UCSD-AML1 (cell line): ENCODE data around the gene SIRPB2.
"Not testable (repeated sequence)": the region's sequence is repeated elsewhere in the genome, so short reads cannot be mapped to it uniquely, and the experiment has no call there.

Source experiments
- DNase-seq: peaks from one replicate; lab custom pipeline; 2025; ENCODE audit not compliant: unreplicated experiment; lab: John Stamatoyannopoulos, UW

SIRPB2 gene

GRCh38 chr20:1500496-1500895 is 9.3 kb upstream of the SIRPB2 start:
- no peak for DNase-seq

- no peak for DNase-seq
Measured at GRCh38 chr20:1499528-1500420, 8.6 kb upstream of the SIRPB2 start.

- not testable (repeated sequence) for DNase-seq
Measured at GRCh38 chr20:1497371-1497770, 6.2 kb upstream of the SIRPB2 start.

GRCh38 chr20:1496930-1497329 is 5.7 kb upstream of the SIRPB2 start:
- no peak for DNase-seq

- no peak for DNase-seq
Measured at GRCh38 chr20:1494436-1494835, 3.2 kb upstream of the SIRPB2 start.

- no peak for DNase-seq
Measured at GRCh38 chr20:1493536-1493935, 2.3 kb upstream of the SIRPB2 start.

- DNase-seq = no peak
Measured at GRCh38 chr20:1491860-1492642, 831 bp upstream of the SIRPB2 start.

GRCh38 chr20:1490643-1491195 is 501 bp downstream of the SIRPB2 start:
- DNase-seq = no peak

- DNase-seq = no peak
Measured at GRCh38 chr20:1489764-1490436, 1.3 kb downstream of the SIRPB2 start.

GRCh38 chr20:1489325-1489724 is 1.9 kb downstream of the SIRPB2 start:
- no peak for DNase-seq

GRCh38 chr20:1486566-1486965 is 4.7 kb downstream of the SIRPB2 start:
- no peak for DNase-seq

GRCh38 chr20:1484438-1485116 is 6.6 kb downstream of the SIRPB2 start:
- DNase-seq = no peak

GRCh38 chr20:1479831-1480595 is 11.2 kb downstream of the SIRPB2 start:
- no peak for DNase-seq

GRCh38 chr20:1478566-1478965 is 12.7 kb downstream of the SIRPB2 start:
- no peak for DNase-seq

- no peak for DNase-seq
Measured at GRCh38 chr20:1477896-1478490, 13.2 kb downstream of the SIRPB2 start.

- no peak for DNase-seq
Measured at GRCh38 chr20:1474817-1475603, 16.2 kb downstream of the SIRPB2 start.

- no peak for DNase-seq
Measured at GRCh38 chr20:1474325-1474724, 16.9 kb downstream of the SIRPB2 start.

- no peak for DNase-seq
Measured at GRCh38 chr20:1473246-1474220, 17.7 kb downstream of the SIRPB2 start.
